Activated CD4-positive, CD25-positive, alpha-beta regulatory T cell treated with anti-CD3 and anti-CD28 coated beads, Interleukin-2, amount 50 U/mL, for 24 hours (primary cell): ENCODE results near the gene FXYD5.
"Not testable (repeated sequence)": the region's sequence is repeated elsewhere in the genome, so short reads cannot be mapped to it uniquely, and the experiment has no call there.

Experiments used
- ATAC-seq, 2 donors: fragments of 150-1000 bp; cut with Tn5 transposase; one replicate each; pipeline ENCODE4 v1.10.0; 2021; ENCODE audit warnings: mild to moderate bottlenecking in 1 of 2, moderate library complexity in 1 of 2

The FXYD5 gene

DNA sequence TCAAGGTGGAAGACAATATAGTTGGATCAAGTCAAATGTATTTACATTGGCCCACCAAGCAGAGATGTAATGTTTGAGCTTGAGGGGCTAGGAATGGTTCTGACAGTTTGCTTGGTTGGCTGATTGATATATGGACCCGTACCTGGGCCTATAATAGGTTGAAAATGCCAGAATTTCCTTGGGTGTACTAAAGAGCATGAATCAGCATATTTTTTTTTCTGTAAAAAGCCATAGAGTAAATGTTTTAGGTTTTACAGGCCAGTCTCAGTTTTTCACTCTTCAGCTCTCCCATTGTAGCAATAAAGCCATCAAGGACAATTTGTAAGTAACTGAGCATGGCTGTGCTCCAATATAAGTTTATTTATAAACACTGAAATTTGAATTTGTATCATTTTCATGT lies 26.9 kb downstream of the FXYD5 start:
- ATAC-seq: no peak

DNA sequence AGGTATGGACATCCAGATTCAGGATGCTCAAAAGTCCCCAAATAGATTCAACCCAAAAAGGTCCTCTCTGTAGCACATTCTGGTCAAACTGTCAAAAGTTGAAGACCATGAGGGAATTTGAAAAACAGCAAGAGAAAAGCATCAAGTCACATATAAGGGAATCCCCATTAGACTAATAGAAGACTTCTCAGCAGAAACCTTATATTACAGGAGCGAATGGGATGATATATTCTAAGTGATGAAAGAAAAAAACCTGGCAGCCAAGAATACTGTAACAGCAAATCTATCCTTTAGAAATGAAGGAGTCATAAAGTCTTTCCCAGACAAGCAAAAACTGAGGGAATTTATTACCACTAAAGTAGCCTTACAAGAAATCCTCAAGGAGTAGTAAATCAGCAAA lies 29.7 kb downstream of the FXYD5 start:
- ATAC-seq: no peak

DNA sequence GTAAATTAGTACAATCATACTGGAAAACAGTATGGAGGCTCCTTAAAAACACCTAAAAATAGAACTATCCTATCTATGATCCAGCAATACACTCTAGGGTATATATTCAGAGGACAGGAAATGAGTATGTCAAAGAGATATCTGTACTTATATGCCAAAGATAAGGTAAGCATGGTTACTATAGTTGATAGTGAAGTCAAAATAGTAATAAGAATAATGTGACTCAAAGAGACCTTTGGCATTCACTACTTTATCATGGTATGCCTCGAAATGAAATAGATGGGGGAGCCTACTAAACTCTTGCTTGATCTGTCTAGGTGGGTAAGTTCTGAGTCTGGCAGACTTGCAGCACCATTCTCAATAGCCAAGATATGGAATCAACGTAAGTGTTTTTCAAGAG lies 30.3 kb downstream of the FXYD5 start:
- peak; percentile 84 to 95 for ATAC-seq

DNA sequence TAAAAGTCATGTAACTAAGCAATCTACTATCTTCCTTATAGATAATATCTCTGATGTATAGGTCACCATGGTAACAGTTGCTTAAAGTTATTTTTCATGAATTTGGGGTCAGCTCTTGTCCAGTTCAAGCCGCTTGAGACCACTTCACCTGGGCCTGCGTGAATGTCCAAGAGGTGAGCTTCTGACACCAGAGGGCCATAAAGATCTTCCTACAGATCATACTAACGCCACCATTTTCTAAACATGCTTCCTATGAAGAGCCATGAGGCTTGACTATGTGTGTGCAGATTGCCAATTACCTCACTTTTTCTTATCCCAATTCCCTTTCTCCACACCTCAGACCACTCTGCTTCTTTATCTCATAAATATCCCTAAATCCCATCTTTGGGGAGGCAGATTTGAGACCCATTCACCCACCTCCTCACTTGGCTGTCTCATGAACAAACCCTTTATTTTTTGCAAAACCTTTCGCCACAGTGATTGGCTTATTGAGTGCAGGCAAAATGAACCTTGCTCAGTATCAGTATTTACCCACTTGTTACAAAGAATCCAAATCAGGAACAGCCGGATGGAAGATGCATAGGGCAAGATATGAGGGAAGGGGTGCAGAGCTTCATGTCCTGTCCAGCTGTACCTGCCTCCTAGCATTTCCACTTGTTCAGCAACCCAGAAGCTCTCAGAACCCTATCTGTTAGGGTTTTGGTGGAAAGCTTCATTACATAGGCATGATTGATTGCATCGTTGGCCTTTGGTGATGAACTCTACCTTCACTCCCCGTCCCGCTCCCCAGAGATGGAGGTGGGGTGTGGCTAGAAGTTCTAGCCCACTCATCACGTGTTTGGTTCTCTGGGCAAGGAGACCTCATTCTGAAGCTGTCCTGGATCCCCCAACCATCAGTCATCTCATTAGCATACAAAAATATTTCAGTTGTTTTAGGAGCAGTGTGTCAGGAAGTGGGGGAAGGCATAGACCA lies 39.8 kb downstream of the FXYD5 start:
- no peak for ATAC-seq

DNA sequence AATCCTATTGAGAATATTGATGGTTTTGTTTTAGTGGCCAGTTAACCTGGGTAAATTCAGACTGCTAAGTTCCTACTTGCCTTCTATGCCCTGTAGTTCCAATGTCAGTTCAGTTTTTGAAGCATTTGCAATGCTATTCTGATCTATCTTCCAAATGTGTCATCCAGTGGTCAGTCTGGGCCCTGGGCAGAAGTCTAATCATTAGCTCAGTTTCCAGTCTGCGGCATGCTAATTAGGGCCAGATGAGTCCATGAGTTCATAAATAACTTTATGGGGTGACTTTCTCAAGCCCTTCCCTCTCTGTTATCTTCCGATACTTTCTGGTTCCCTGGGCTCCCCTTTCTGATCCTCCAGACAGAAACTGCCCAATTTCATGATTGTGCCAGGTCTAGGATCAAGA lies 41.3 kb downstream of the FXYD5 start:
- no peak for ATAC-seq

DNA sequence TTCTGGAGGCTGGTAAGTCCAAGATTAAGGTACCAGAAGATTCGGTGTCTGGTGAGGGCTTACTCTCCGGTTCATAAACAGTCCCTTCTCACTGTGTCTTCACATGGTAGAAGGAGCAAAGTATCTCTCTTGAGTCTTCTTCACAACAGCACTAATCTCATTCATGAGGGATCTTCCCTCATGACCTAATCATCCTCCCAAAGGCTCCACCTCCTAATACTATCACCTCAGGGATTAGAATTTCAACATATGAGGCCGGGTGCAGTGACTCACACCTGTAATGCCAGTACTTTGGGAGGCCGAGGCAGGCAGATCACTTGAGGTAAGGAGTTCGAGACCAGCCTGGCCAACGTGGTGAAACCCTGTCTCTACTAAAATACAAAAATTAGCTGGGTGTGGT lies 42.3 kb downstream of the FXYD5 start:
- ATAC-seq: not testable (repeated sequence)

DNA sequence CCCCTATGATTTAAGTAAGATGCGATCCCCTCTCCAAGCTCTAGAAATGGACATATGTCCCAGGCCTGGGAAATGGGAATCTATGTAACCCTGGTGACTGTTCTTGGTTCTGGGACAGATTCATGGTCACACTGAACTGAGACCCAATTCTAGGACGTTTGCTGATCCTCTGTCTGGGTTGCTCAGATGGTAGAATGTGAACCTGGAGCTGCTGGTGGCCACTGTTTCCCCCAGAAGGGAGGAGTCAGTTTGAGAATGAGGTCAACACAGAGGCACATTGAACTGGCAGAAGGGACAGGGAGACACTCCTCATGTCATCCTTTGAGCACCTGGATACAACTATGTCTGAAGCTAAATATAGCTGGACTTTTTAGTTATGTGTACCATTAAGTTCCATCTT lies 44.9 kb downstream of the FXYD5 start:
- no peak for ATAC-seq

DNA sequence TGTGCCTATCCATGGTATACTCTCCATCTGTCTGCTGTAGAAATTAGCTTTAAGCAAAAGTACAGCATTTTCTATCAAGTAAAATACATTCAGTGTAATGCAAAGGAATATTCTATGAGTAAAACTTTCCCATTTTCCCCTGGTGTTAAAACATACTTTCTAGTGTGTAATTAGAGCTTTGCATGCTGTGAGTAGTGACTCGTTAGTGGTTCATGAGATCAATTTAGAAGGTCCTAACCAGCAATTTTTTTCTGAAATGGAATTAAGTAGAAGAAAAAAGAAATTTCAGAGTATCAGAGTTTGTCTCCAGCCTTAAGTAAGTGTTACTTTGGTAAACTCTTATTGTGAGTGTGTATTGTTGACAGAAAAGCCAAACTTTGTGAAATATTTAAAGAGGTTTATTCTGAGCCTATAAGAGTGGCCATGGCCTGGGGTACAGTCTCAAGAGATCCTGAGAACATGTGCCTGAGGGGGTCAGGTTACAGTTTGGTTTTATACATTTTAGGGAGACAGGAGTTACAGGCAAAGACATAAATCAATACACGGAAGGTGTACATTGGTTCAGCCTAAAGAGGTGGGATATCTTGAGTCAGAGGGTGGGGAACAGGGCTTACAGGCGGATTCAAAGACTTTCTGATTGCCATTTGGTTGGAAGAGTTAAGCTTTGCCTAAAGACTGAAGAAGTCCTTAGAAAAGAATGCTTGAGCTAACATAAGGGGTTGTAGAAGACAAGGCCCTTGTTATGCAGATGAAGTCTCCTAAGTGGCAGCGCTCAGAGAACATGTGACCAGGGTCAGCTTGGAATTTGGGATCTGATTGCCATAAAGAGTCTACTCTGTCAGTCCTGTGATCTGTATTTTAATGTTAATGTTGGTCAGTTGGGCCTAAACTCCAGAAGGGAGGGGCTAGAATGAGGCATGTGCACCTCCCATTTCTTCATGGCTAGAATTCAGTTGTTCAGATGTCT lies 48.5 kb downstream of the FXYD5 start:
- ATAC-seq: peak; percentile 24 to 25

DNA sequence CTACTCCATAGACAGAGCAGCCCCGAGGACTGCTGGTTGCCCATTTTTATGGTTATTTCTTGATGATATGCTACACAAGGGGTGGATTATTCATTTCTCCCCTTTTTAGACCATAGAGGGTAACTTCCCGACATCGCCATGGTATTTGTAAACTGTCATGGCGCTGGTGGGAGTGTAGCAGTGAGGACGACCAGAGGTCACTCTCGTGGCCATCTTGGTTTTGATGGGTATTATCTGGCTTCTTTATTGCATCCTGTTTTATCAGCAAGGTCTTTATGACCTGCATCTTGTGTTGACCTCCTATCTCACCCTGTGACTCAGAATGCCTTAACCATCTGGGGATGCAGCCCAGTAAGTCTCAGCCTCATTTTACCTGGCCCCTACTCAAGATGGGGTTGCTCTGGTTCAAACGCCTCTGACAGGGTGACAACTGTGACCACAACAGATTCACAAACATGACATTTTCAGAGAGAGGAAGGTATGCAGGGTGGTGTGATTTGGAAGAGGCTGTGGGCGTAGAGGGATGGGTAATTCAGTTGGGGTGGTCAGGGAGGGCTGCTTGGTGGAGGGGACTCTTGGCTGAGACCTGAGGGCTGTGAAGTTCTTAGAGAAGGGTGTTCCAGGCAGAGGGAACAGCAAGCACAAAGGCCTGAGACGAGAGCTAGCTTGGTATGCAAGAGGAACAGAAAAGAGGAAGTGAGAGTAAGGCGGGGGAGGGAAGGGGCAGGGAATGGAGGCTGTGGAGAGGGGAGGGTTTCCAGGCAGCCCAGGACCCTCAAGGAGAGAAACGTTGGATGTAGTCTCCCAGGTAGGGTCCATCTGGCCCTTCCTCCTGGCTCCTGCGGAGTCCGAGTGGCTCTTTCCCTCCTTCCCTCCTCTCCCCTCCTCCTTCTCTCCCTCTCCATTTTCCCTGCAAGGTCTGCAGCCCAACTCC lies 50.5 kb downstream of the FXYD5 start:
- peak in 1 of 2 donors; percentile 4 for ATAC-seq

DNA sequence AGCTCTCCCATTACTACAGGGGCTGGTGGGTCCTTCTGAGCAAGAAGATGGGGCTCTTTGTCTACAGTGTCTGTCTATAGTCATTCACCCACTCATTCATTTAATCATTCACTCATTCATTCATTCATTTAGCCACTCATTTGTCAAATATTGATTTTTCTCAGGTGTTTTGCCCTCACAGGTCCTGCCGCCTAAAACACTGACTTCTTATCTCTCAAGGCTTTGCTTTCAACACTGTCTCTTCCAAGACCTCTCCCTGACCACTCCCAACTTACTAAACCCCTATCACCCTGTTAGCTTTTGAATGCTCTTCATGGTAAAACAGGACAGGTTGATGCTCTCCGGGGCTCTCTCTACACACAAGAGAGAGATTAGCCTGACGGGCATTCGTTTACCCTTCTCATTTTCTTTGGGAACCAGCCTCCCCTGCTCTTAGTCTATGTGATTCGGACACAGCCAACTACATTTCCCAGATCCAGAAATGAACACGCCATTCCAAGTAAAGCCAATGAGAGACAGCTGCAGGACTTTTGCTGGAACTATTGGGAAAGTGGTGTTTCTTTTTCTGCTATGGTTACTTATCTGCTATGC lies 51.3 kb downstream of the FXYD5 start:
- no peak for ATAC-seq

DNA sequence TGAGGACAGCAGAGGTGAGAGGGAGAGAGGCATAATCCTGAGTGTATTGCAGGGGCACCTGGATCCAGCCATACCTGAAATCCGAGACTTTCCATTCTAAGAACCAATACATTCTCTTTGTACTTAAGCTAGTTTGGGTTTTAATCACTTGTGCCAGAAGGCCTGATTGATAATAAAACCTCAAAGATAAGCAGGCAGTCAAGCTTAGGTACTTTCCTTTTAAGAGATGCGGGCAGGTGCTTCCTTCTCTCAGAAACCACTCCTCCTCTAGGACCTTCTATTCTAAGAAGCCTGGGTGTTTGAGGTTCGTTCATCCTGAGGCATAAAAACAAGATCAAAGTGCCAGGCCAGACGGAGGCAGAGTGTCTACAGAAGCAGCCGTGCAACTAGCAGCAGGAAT lies 51.8 kb downstream of the FXYD5 start:
- ATAC-seq: peak; percentile 60 to 61

DNA sequence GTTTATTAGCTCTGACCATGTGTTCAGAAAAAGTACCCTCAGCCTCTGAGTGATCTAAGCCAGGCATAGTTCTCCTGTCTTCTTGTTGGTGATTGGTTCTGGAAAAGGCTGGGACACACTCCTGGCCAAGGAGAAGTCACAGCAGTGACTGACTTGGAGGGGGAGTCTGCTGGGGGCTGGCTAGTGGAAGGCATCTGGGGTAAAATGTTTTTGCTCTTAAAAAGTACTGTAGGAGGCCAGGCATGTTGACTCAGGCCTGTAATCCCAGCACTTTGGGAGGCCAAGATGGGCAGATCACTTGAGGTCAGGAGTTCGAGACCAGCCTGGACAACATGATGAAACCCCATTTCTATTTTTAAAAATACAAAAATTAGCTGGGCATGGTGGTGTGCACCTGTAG lies 52.3 kb downstream of the FXYD5 start:
- no peak for ATAC-seq

DNA sequence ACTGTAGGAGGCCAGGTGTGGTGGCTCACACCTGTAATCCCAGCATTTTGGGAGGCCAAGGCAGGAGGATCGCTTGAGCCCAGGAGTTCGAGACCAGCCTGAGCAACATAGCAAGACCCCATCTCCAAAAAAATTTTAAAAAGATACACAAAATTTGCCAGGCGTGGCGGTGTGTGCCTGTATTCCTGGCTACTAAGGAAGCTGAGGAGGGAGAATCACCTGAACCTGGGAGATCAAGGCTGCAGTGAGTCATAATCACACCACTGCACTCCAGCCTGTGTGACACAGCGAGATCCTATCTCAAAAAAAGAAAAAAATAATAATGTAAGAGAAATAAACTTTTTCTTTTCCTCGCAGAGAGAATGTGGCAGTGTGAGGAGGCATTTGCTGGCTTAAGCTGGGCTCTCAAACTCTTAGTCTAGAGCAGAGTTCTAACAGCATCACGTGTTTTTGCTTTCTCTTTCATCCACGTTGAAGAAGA lies 52.9 kb downstream of the FXYD5 start:
- no peak for ATAC-seq

DNA sequence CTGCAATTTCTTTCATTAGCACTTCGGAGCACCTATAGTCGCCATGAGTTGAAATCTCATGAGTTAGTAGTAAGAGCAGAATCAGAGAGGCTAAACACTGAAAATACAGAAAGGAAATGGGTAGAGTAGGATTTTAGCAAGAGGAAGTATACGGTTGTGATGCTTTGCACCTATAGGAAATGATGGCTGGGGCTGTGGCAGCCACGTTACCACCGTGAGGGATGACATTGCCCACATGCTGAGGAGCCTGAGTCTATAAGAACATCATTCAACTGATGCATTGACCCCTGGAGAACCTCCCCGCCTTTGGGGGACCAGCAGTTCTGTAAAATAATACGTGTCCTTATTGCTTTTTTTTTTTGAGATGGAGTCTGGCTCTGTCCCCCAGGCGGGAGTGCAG lies 53.6 kb downstream of the FXYD5 start:
- ATAC-seq: no peak

DNA sequence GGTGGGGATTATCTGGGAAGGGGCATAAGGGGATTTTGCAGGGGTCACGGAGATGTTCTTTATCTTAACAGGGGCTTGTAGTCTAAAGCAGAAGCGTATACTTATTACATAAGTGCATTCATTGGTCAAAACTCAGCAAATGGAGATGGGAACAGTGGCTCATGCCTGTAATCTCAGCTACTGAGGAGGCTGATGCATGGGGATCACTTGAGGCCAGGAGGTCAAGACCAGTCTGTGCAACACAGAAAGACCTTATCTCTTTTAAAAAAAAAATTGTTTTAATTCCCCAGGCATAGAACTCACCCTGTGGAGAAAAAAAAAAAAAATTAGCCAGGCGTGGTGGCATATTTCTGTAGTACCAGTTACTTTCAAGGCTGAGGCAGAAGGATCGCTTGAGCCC lies 55.1 kb downstream of the FXYD5 start:
- no peak for ATAC-seq

DNA sequence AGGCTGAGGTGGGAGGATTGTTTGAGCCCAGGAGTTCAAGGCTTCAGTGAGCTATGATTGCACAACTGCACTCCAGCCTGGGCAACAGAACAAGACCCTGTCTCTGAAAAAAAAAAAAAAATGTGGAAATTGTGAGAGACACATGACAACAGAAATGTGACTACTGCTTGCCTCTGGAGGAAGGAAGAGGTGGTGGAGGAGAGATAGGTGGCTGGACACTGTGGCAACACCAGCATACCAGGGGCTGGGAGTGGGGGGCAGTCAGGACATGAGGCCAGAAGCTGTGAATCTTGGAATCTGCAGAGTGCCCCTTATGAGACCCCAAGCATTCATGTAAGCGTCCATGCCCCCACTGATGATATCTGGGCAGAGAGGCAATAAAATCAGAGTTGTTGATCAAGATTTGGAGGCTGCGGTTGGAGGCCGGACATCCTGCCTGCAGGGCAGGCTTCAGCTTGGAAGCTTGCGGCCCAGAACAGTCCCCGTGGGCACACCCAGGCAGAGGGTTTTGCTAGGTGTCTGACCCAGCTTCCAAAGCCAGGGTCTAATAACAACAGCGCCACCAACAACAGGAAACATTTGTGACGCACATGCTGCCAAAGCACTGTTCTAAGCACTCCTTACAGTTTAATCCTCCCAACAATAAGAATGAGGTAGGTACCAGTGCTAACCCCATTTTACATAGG lies 57.2 kb downstream of the FXYD5 start:
- ATAC-seq: no peak

DNA sequence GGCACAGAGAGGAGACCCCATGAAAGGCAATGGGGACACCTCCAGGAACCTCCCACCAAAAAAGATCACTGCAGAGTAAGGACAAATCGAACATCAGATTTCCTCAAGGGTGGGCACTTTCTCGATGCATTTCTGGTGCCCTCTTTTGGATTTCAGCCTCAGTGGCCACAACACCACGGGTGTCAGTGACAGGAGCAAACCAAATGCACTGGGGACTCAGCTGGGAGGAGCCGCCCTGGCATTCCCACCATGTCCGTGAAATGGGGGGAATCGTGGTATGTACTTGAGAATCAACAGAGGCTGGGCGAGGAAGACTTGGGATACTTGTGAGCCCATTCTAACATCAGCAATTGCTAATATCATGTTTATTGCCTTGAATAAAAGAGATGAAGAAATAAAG lies 57.7 kb downstream of the FXYD5 start:
- no peak for ATAC-seq

DNA sequence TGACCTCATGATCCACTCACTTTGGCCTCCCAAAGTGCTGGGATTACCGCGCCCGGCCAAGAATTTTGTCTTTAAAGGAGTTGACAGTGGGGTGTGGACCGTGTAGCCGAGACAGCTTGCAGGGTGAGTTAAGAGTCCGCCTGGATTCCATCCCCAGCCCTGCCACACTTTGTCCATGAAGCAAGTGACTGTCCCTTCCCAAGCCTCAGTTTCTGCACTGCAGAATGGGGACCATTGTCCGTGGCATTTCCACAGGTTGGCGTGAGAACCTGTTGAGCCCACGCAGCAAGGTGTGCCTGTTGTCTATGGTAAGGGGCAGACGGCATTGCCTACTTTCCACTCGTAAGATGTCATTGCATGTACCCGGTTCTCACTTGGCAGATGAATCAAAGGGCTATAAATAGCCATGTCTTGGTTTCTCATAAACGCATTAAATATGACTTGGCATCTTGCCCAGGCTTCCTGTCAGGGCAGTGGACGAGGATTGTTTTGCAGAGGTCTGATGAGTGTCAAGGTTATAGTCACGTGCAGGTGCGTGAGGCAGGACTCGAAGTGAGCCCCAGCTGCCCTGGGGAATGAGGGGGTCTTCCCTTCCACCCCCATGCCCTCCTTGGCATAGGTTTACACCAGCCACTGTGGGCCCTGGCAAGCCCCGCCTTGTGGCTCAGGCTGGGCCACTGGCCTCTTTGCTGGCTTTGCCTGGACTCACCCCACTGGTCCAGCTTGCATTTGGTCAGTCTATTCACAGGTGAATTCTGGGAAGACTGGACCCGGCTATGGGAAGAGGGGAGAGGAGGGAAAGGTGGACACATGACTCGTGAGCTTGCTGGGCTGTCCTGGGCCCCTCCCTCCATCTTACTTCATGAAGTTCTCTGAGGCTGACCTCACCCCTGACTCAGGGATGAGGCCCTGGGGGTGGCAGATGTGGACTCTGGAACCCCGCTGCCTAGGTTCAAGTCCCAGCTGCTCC lies 59.4 kb downstream of the FXYD5 start:
- ATAC-seq: peak; percentile 78 to 81

DNA sequence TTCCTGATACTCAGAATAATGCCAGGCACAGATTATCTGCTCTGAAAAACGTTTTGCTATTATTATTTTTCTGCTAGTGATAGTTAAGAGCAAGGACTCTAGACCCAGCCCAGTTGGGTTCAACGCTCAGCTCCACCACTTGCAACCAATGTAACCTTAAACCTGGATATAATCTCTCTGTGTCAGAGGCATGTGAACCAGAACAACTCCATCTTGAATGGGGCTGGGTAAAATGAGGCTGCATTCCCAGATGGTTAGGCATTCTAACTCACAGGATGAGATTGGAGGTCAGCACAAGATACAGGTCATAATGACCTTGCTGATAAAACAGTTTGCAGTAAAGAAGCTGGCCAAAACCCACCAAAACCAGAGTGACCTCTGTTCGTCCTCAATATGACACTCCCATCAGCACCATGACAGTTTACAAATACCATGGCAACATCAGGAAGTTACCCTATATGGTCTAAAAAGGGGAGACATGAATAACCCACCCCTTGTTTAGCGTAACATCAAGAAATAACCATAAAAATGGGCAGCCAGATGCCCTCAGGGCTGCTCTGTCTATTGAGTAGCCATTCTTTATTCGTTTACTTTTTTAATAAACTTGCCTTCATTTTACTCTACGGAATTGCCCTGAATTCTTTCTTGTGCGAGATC lies 60.4 kb downstream of the FXYD5 start:
- ATAC-seq: no peak
